ENCODE results near the gene EEF1AKMT3. TPM values are rescaled to one million over a fixed set of nuclear protein-coding genes. Genes with fewer than 3 reads are reported as not detected.

EEF1AKMT3 gene
- total RNA-seq, 1 experiment from 2014 or later: 5.0 TPM

DNA sequence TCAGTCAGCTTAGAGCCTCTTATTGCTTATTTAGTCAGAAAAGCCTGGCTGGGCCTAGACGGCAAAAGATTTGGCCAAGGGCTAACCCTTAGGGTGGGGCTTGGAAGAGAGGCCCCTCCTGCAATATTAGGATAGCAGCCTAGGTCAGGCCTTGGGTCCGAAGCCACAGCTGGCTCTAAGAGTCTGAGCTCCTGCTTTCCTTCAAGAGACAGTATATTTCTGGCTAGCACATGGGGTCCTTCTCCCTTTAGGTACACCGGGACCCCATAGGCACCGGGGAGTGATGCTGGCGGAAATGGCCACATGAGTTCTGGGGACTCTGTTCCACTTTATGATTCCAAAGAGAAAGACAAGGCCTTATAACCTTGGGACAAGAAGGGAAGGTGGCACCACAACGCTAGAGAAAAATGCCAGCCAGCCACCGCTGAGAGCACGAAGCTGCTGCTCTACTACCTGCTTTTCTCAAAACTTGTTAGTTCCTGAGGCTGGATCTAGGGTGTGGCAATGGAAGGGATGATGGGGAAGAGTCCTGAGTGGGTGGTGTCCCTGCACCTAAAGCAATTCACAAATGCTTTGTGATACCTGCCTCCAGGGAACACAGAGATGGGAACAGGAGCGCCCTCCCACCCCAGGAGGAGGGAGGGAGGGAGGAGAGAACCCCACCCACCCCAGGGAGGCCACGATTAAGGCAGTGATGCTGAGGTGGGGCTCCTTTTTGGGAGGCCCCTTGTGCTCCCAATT is 49.2 kb downstream of the EEF1AKMT3 start:
- Histone ChIP-seq H3K79me2 (ENCODE audit: insufficient read depth, low read length) (no peaks in the 10 kb centered on the region), H3K4me1 (ENCODE audit: control insufficient read depth in 1 of 2, insufficient read depth in 2 of 2, low read length in 2 of 2) (no peaks in the 10 kb centered on the region; a peak in 1 of 4 replicates), H3K9ac (ENCODE audit: low read length) (no peak overlapping the region), H3K27me3 (ENCODE audit: insufficient read depth, low read length) (no peaks in the 10 kb centered on the region), H3K9me3 (ENCODE audit: control insufficient read depth in 1 of 2, insufficient read depth in 1 of 2, low read depth in 1 of 2, low read length in 2 of 2) (no peaks in the 10 kb centered on the region), H2AFZ (ENCODE audit: low read depth, low read length, poor library complexity, severe bottlenecking) (no peak overlapping the region), H4K20me1 (ENCODE audit: insufficient read depth) (no peaks in the 10 kb centered on the region), H3K4me3 (replicated peaks in 1 of 2; ENCODE audit: low read depth in 1 of 2, low read length in 2 of 2) (no peak overlapping the region), H3K9me2 (ENCODE audit: insufficient read depth) (no peaks in the 10 kb centered on the region), H3K36me3 (ENCODE audit: control insufficient read depth in 1 of 2, insufficient read depth in 2 of 2, low read length in 2 of 2) (peaks cover 15 to 30% of the 10 kb centered on the region in 2 experiments; a peak in 3 of 4 replicates), H3K27ac (ENCODE audit: low read depth, low read length) (no peak overlapping the region), H3K4me2 (ENCODE audit: low read length) (no peak overlapping the region)
- no peak for TF ChIP-seq SRF (IDR thresholded peaks at IDR 0.05; ENCODE audit: low read depth)
- TF ChIP-seq, protein P1, sequence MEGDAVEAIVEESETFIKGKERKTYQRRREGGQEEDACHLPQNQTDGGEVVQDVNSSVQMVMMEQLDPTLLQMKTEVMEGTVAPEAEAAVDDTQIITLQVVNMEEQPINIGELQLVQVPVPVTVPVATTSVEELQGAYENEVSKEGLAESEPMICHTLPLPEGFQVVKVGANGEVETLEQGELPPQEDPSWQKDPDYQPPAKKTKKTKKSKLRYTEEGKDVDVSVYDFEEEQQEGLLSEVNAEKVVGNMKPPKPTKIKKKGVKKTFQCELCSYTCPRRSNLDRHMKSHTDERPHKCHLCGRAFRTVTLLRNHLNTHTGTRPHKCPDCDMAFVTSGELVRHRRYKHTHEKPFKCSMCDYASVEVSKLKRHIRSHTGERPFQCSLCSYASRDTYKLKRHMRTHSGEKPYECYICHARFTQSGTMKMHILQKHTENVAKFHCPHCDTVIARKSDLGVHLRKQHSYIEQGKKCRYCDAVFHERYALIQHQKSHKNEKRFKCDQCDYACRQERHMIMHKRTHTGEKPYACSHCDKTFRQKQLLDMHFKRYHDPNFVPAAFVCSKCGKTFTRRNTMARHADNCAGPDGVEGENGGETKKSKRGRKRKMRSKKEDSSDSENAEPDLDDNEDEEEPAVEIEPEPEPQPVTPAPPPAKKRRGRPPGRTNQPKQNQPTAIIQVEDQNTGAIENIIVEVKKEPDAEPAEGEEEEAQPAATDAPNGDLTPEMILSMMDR (IDR thresholded peaks at IDR 0.05 in 2 of 3, conservative IDR thresholded peaks at IDR 0.05 in 1 of 3; ENCODE audit: borderline replicate concordance in 1 of 3, insufficient read depth in 1 of 3, low read depth in 2 of 3, low read length in 2 of 3): no peak
- no peak for TF ChIP-seq ZFX (IDR thresholded peaks at IDR 0.05)
- TF ChIP-seq FOSL1 (IDR thresholded peaks at IDR 0.05; ENCODE audit: low read depth): no peak
- no peak for TF ChIP-seq EGR1 (IDR thresholded peaks at IDR 0.05; ENCODE audit: low read depth)
- TF ChIP-seq, protein P2, sequence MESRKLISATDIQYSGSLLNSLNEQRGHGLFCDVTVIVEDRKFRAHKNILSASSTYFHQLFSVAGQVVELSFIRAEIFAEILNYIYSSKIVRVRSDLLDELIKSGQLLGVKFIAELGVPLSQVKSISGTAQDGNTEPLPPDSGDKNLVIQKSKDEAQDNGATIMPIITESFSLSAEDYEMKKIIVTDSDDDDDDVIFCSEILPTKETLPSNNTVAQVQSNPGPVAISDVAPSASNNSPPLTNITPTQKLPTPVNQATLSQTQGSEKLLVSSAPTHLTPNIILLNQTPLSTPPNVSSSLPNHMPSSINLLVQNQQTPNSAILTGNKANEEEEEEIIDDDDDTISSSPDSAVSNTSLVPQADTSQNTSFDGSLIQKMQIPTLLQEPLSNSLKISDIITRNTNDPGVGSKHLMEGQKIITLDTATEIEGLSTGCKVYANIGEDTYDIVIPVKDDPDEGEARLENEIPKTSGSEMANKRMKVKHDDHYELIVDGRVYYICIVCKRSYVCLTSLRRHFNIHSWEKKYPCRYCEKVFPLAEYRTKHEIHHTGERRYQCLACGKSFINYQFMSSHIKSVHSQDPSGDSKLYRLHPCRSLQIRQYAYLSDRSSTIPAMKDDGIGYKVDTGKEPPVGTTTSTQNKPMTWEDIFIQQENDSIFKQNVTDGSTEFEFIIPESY (IDR thresholded peaks at IDR 0.05; ENCODE audit: extremely low read depth, insufficient replicate concordance, low read length): no peak
- no peak for TF ChIP-seq CBX3 (IDR thresholded peaks at IDR 0.05; ENCODE audit: low read depth)
- TF ChIP-seq, protein P3, sequence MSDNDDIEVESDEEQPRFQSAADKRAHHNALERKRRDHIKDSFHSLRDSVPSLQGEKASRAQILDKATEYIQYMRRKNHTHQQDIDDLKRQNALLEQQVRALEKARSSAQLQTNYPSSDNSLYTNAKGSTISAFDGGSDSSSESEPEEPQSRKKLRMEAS (IDR thresholded peaks at IDR 0.05): no peak
- no peak for TF ChIP-seq POLR2A (IDR thresholded peaks at IDR 0.05; ENCODE audit: borderline replicate concordance, extremely low read depth, insufficient read depth, insufficient read length)
- no peak for TF ChIP-seq RAD21 (IDR thresholded peaks at IDR 0.05; ENCODE audit: low read depth)
- no peak for TF ChIP-seq TCF7L2 (IDR thresholded peaks at IDR 0.05; ENCODE audit: borderline replicate concordance, extremely low read depth, insufficient read depth, insufficient read length)
- no peak for ATAC-seq
- DNase-seq (ENCODE audit: low read depth, low spot score): no peak
- CTCF ChIA-PET: no interaction called here
- no TSS peak for BruUV-seq (replicated peaks)
- intact Hi-C loops (cut with micrococcal nuclease): no loop called here
- RAD21 ChIA-PET (ENCODE audit: low non-redundant PET in 1 of 2, low total read pairs in 2 of 2, uncharacterized antibody in 2 of 2, unreplicated experiment in 2 of 2): no interaction called here
- POLR2A ChIA-PET: no interaction called here

Data from HCT116 (cell line).